GM18498 (cell line): ENCODE data around the gene DYRK1B.
A peak's percentile ranks its signal among the peaks of the same experiment; 100 is the strongest.

Experiments
- ATAC-seq: cut with Tn5 transposase; IDR thresholded peaks from one replicate; pipeline ENCODE4 v1.9.1; 2021; ENCODE audit warnings: mild to moderate bottlenecking, moderate library complexity; ENCODE audit not compliant: unreplicated experiment

The DYRK1B gene

GRCh38 chr19:39864118-39864517, 30.2 kb upstream of the DYRK1B start:
- ATAC-seq: no peak

- no peak for ATAC-seq
Observed at GRCh38 chr19:39858541-39858940, 24.6 kb upstream of the DYRK1B start.

GRCh38 chr19:39852882-39853281, 18.9 kb upstream of the DYRK1B start:
- ATAC-seq: no peak

GRCh38 chr19:39850892-39851291, 16.9 kb upstream of the DYRK1B start:
- no peak for ATAC-seq

GRCh38 chr19:39848392-39848791, 14.4 kb upstream of the DYRK1B start:
- no peak for ATAC-seq

GRCh38 chr19:39847525-39847924, 13.6 kb upstream of the DYRK1B start:
- no peak for ATAC-seq

- peak; percentile 10 for ATAC-seq
Observed at GRCh38 chr19:39846678-39847486, 12.9 kb upstream of the DYRK1B start.

- ATAC-seq: peak; percentile 80
Observed at GRCh38 chr19:39845933-39846677, 12.1 kb upstream of the DYRK1B start, which contains the start of gene FBL. TSS of gene FBL (minus strand) at chr19:39846379. CDS start at chr19:39846300, 79 bp downstream.

- ATAC-seq: no peak
Observed at GRCh38 chr19:39845584-39845932, 11.6 kb upstream of the DYRK1B start.

GRCh38 chr19:39845172-39845571, 11.2 kb upstream of the DYRK1B start:
- ATAC-seq: no peak

- ATAC-seq: no peak
Observed at GRCh38 chr19:39843919-39844793, 10.2 kb upstream of the DYRK1B start.

- ATAC-seq: no peak
Observed at GRCh38 chr19:39842693-39843435, 8.9 kb upstream of the DYRK1B start.

GRCh38 chr19:39841041-39841440, 7.1 kb upstream of the DYRK1B start:
- ATAC-seq: no peak

GRCh38 chr19:39840492-39840891, 6.5 kb upstream of the DYRK1B start:
- ATAC-seq: no peak

- ATAC-seq: no peak
Observed at GRCh38 chr19:39839678-39840327, 5.8 kb upstream of the DYRK1B start.

- no peak for ATAC-seq
Observed at GRCh38 chr19:39838569-39838968, 4.6 kb upstream of the DYRK1B start.

- ATAC-seq: no peak
Observed at GRCh38 chr19:39837978-39838377, 4.0 kb upstream of the DYRK1B start.

- ATAC-seq: no peak
Observed at GRCh38 chr19:39834287-39834841, 402 bp upstream of the DYRK1B start.

GRCh38 chr19:39833160-39833463, 850 bp downstream of the DYRK1B start:
- ATAC-seq: no peak
